IMR-90 (cell line): ENCODE measurements around the gene RAP2A.

Experiments used
- BHLHE40 ChIP-seq: fragments of 150-350 bp; IDR thresholded peaks from 2 replicates; pipeline ENCODE4 v1.6.1; 2016; ENCODE audit warnings: mild to moderate bottlenecking, low read depth, low read length
- FOS ChIP-seq: fragments of 150-350 bp; IDR thresholded peaks from 2 replicates; pipeline ENCODE4 v1.6.1; 2016; ENCODE audit warnings: low read depth, low read length
- MAFK ChIP-seq: IDR thresholded peaks from 2 replicates; pipeline ENCODE4 v1.6.1; 2012; ENCODE audit warnings: low read depth, low read length, improper control_type of control experiment
- MAZ ChIP-seq: IDR thresholded peaks from 2 replicates; pipeline ENCODE4 v1.6.1; 2012; ENCODE audit warnings: low read depth, mild to moderate bottlenecking, low read length, improper control_type of control experiment, moderate library complexity, borderline replicate concordance
- MXI1 ChIP-seq: IDR thresholded peaks from 2 replicates; pipeline ENCODE4 v1.6.1; 2012; ENCODE audit warnings: low read depth, mild to moderate bottlenecking, low read length, moderate library complexity, borderline replicate concordance
- POLR2A ChIP-seq: IDR thresholded peaks from 2 replicates; pipeline ENCODE4 v1.6.1; 2012; ENCODE audit warnings: mild to moderate bottlenecking, low read depth, low read length
- RAD21 ChIP-seq: IDR thresholded peaks from 2 replicates; pipeline ENCODE4 v1.6.1; 2012; ENCODE audit warnings: low read length, improper control_type of control experiment
- RCOR1 ChIP-seq: IDR thresholded peaks from 2 replicates; pipeline ENCODE4 v1.6.1; 2012; ENCODE audit warnings: mild to moderate bottlenecking, low read length, improper control_type of control experiment; ENCODE audit not compliant: insufficient replicate concordance
- RFX5 ChIP-seq: IDR thresholded peaks from 2 replicates; pipeline ENCODE4 v1.8.0; 2012; ENCODE audit warnings: low read depth, mild to moderate bottlenecking, low read length, moderate library complexity
- SMC3 ChIP-seq: fragments of 150-350 bp; IDR thresholded peaks from 2 replicates; pipeline ENCODE4 v1.6.1; 2016; ENCODE audit warnings: low read depth, mild to moderate bottlenecking, antibody characterized with exemption, low read length, moderate library complexity
- TF ChIP-seq, protein P1 (sequence below): conservative IDR thresholded peaks from 2 replicates; pipeline ENCODE4 v1.5.1; 2012; ENCODE audit warnings: mild to moderate bottlenecking, low read depth, low read length, improper control_type of control experiment
- TF ChIP-seq, protein P2 (sequence below): fragments of 150-350 bp; IDR thresholded peaks from 2 replicates; pipeline ENCODE4 v1.6.1; 2017; ENCODE audit warnings: mild to moderate bottlenecking, antibody characterized with exemption, low read length, low read depth
- TF ChIP-seq, protein P3 (sequence below): fragments of 150-350 bp; IDR thresholded peaks from 2 replicates; pipeline ENCODE4 v1.6.1; 2016; ENCODE audit warnings: low read depth, mild to moderate bottlenecking, low read length, moderate library complexity, borderline replicate concordance

DNA sequence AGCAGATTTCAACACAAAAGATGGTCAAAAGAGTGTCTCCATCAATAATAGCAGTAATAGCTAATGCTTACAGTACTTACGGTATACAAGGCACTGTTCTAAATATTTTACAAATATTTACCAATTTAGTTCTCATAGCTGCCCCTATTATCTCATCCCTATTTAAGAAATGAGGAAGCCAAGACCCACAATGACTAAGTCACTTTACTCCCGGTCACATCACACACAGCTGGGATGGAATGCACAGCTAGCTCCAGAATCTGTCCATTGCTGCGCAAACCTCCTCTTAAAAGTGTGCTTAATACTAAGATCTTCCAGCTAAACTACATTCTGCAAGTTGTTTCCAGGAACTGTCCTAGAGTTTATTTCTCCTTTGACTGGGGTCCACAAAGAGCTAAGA, 63.4 kb downstream of the RAP2A start:
- TF ChIP-seq RFX5 (no peak), FOS (no peak), RAD21 (no peak), SMC3 (no peak), POLR2A (no peak), MAZ (no peak), RCOR1 (no peak), MXI1 (no peak), BHLHE40 (no peak), MAFK (no peak)
- TF ChIP-seq, protein P1, sequence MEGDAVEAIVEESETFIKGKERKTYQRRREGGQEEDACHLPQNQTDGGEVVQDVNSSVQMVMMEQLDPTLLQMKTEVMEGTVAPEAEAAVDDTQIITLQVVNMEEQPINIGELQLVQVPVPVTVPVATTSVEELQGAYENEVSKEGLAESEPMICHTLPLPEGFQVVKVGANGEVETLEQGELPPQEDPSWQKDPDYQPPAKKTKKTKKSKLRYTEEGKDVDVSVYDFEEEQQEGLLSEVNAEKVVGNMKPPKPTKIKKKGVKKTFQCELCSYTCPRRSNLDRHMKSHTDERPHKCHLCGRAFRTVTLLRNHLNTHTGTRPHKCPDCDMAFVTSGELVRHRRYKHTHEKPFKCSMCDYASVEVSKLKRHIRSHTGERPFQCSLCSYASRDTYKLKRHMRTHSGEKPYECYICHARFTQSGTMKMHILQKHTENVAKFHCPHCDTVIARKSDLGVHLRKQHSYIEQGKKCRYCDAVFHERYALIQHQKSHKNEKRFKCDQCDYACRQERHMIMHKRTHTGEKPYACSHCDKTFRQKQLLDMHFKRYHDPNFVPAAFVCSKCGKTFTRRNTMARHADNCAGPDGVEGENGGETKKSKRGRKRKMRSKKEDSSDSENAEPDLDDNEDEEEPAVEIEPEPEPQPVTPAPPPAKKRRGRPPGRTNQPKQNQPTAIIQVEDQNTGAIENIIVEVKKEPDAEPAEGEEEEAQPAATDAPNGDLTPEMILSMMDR, result no peak
- TF ChIP-seq, protein P2, sequence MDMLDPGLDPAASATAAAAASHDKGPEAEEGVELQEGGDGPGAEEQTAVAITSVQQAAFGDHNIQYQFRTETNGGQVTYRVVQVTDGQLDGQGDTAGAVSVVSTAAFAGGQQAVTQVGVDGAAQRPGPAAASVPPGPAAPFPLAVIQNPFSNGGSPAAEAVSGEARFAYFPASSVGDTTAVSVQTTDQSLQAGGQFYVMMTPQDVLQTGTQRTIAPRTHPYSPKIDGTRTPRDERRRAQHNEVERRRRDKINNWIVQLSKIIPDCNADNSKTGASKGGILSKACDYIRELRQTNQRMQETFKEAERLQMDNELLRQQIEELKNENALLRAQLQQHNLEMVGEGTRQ, result no peak
- TF ChIP-seq, protein P3, sequence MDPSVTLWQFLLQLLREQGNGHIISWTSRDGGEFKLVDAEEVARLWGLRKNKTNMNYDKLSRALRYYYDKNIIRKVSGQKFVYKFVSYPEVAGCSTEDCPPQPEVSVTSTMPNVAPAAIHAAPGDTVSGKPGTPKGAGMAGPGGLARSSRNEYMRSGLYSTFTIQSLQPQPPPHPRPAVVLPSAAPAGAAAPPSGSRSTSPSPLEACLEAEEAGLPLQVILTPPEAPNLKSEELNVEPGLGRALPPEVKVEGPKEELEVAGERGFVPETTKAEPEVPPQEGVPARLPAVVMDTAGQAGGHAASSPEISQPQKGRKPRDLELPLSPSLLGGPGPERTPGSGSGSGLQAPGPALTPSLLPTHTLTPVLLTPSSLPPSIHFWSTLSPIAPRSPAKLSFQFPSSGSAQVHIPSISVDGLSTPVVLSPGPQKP, result no peak
